SIG-M5 treated with dmso at 0.1 percent for 504 hours (cell line): ENCODE data around the gene CCNT1.
A peak's percentile ranks its signal among the peaks of the same experiment; 100 is the strongest.
"Not testable (repeated sequence)": the region's sequence is repeated elsewhere in the genome, so short reads cannot be mapped to it uniquely, and the experiment has no call there.

Experiments used
- DNase-seq: peaks from one replicate; lab custom pipeline; 2025; ENCODE audit not compliant: unreplicated experiment; lab: John Stamatoyannopoulos, UW

CCNT1 gene

GRCh38 chr12:48716493-48717251 is at the start of gene CCNT1:
Gene CCNT1 (minus strand): TSS chr12:48716707. CDS start chr12:48716675, 32 bp downstream.
- peak; percentile 100 for DNase-seq

- peak; percentile 54 for DNase-seq
These were observed 49.3 kb upstream of the CCNT1 start for GRCh38 chr12:48765753-48766162.

GRCh38 chr12:48764521-48764920 is 48.0 kb upstream of the CCNT1 start:
- DNase-seq: no peak

- no peak for DNase-seq
These were observed 42.2 kb upstream of the CCNT1 start for GRCh38 chr12:48758737-48759136.

GRCh38 chr12:48758186-48758585 is 41.7 kb upstream of the CCNT1 start:
- no peak for DNase-seq

GRCh38 chr12:48750769-48751356 is 34.4 kb upstream of the CCNT1 start:
- DNase-seq: no peak

- DNase-seq: no peak
These were observed 33.7 kb upstream of the CCNT1 start for GRCh38 chr12:48750215-48750614.

- no peak for DNase-seq
These were observed 27.9 kb upstream of the CCNT1 start for GRCh38 chr12:48744251-48745008.

GRCh38 chr12:48739618-48740269 is 23.2 kb upstream of the CCNT1 start:
- no peak for DNase-seq

GRCh38 chr12:48736456-48736855 is 19.9 kb upstream of the CCNT1 start:
- DNase-seq: no peak

- no peak for DNase-seq
These were observed 12.3 kb upstream of the CCNT1 start for GRCh38 chr12:48728807-48729206.

GRCh38 chr12:48720737-48721136 is 4.2 kb upstream of the CCNT1 start:
- not testable (repeated sequence) for DNase-seq

GRCh38 chr12:48720171-48720570 is 3.7 kb upstream of the CCNT1 start:
- DNase-seq: not testable (repeated sequence)

GRCh38 chr12:48719002-48719401 is 2.5 kb upstream of the CCNT1 start:
- not testable (repeated sequence) for DNase-seq

GRCh38 chr12:48717252-48717695 is 767 bp upstream of the CCNT1 start:
- no peak for DNase-seq

GRCh38 chr12:48716168-48716492 is 377 bp downstream of the CCNT1 start:
- no peak for DNase-seq

- DNase-seq: no peak
These were observed 4.3 kb downstream of the CCNT1 start for GRCh38 chr12:48712209-48712608.

GRCh38 chr12:48698822-48699221 is 17.7 kb downstream of the CCNT1 start:
- DNase-seq: not testable (repeated sequence)

- peak; percentile 89 for DNase-seq
These were observed 19.9 kb downstream of the CCNT1 start for GRCh38 chr12:48696626-48697025.

GRCh38 chr12:48695859-48696258 is 20.6 kb downstream of the CCNT1 start:
- DNase-seq: no peak

GRCh38 chr12:48694038-48694437 is 22.5 kb downstream of the CCNT1 start:
- DNase-seq: no peak
